Gastrocnemius medialis (tissue), 4 donors: ENCODE results near the gene CEP97. TPM values are rescaled to one million over a fixed set of nuclear protein-coding genes. Genes with fewer than 3 reads are reported as not detected.

Source experiments
- ATAC-seq, 2 donors: fragments of 150-250 bp; one replicate each; pipeline ENCODE4 v1.9.1; 2016
- DNase-seq, 2 donors: peaks; one replicate each; pipeline ENCODE4 v3.0.0-alpha.2; 2019
- H3K27ac ChIP-seq, 4 donors: fragments of 200-600 bp; sonication (generic); 1 replicate in 1 of 4; 2 replicates in 3 of 4; pipeline ENCODE4 v1.5.1; 2016 to 2018; ENCODE audit warnings: mild to moderate bottlenecking in 2 of 4, moderate library complexity in 1 of 4
- H3K27me3 ChIP-seq, 3 donors: fragments of 200-600 bp; sonication (generic) in 2 of 3; 1 replicate in 1 of 3; 2 replicates in 2 of 3; pipeline versions ENCODE4 v1.5.1 to v1.6.0; 2016 to 2019; ENCODE audit warnings: mild to moderate bottlenecking in 1 of 3, moderate library complexity in 1 of 3
- H3K36me3 ChIP-seq, 2 donors: fragments of 200-600 bp; sonication (generic) in 1 of 2; one replicate each; pipeline ENCODE4 v1.5.1; 2017 to 2018
- H3K4me1 ChIP-seq, 2 donors: fragments of 200-600 bp; sonication (generic) in 1 of 2; one replicate each; pipeline ENCODE4 v1.5.1; 2016 to 2017; ENCODE audit warnings: mild to moderate bottlenecking in 2 of 2
- H3K4me3 ChIP-seq, 4 donors: fragments of 200-600 bp; sonication (generic) in 3 of 4; 1 replicate in 1 of 4; 2 replicates in 3 of 4; pipeline ENCODE4 v1.5.1; 2016 to 2019; ENCODE audit warnings: mild to moderate bottlenecking in 2 of 4
- H3K9me3 ChIP-seq, 3 donors: fragments of 200-600 bp; sonication (generic) in 2 of 3; 1 replicate in 1 of 3; 2 replicates in 2 of 3; pipeline ENCODE4 v1.5.1; 2016 to 2019
- POLR2A ChIP-seq, 2 donors: fragments of 450-650 bp; IDR thresholded peaks; one replicate each; pipeline ENCODE4 v1.6.1; 2017; ENCODE audit warnings: antibody characterized with exemption in 2 of 2, mild to moderate bottlenecking in 2 of 2, moderate library complexity in 2 of 2
- in situ Hi-C, 4 donors: fragments of 200-750 bp; cut with MboI; loops; one replicate each; pipeline versions ENCODE4 v1.15.0 to v1.8.0; 2017; ENCODE audit warnings: low sequenced_read_pairs in 4 of 4
- intact Hi-C: fragments of 100-400 bp; cut with DNase I; formaldehyde crosslinking; loops from one replicate; pipeline ENCODE4 v1.15.1; 2023; ENCODE audit warnings: low total_unique reads
- total RNA-seq, 4 donors: library from RNA; depleted of rRNA; stranded (reverse); fragments of >200 nt; gene quantifications; one replicate each; pipeline versions ENCODE4 v1.1.0 to v1.2.3, GENCODE V29; 2016
- TF ChIP-seq, protein P1 (sequence below), 5 experiments: fragments of 450-650 bp in 3 of 5; fragments of 200-600 bp in 2 of 5; sonication (generic) in 2 of 5; IDR thresholded peaks in 4 of 5; conservative IDR thresholded peaks in 1 of 5; 1 replicate in 4 of 5; 2 replicates in 1 of 5; pipeline ENCODE4 v1.5.1; 2016 to 2019; ENCODE audit warnings: antibody characterized with exemption in 5 of 5, mild to moderate bottlenecking in 3 of 5, moderate library complexity in 3 of 5

CEP97 gene
- total RNA-seq, 4 donors from 2014 or later = 8.3 to 20.0 (median 13.2) TPM

DNA sequence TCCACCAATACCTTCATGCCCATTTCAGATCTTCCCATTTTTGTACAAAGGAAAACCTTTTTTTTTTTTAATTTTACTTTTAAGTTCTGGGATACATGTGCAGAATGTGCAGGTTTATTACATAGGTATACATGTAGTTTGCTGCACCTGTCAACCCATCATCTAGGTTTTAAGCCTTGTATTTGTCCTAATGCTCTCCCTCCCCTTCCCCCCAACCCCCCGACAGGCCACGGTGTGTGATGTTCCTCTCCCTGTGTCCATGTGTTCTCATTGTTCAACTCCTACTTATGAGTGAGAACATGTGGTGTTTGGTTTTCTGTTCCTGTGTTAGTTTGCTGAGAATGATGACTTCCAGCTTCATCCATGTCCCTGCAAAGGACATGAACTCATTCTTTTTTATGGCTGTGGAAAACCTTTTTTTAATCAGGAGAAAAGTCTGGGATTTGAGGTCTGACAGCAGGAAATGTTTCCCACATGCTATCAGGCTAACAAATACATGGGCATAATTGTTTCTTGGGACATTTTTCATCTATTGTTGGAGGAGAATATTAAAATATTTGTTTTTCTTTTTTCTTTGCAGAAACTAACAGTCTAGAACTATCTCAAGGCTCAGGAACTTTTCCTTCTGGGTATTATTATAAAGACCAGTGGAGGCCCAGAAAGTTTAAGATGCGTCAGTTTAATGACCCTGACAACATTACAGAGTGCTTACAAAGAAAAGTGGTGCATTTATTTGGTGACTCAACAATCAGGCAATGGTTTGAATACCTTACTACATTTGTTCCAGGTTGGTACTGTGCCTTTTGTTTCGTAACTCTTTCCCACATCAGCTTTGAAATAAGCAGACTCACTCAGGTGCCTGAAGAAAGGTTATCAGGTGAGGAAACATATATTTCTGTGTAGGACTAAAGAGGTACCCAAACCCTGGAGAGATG is 92.1 kb downstream of the CEP97 start:
- in situ Hi-C loops (loop anchor here in 3 of 4 donors (10.0 to 25.0 kb wide), 2 partner anchors 408 to 721 kb away; no protein-coding TSS in a partner anchor), intact Hi-C loops (loop anchor here (10.0 kb wide), 1 partner anchor 178 kb away; no protein-coding TSS in a partner anchor)
- TF ChIP-seq, protein P1, sequence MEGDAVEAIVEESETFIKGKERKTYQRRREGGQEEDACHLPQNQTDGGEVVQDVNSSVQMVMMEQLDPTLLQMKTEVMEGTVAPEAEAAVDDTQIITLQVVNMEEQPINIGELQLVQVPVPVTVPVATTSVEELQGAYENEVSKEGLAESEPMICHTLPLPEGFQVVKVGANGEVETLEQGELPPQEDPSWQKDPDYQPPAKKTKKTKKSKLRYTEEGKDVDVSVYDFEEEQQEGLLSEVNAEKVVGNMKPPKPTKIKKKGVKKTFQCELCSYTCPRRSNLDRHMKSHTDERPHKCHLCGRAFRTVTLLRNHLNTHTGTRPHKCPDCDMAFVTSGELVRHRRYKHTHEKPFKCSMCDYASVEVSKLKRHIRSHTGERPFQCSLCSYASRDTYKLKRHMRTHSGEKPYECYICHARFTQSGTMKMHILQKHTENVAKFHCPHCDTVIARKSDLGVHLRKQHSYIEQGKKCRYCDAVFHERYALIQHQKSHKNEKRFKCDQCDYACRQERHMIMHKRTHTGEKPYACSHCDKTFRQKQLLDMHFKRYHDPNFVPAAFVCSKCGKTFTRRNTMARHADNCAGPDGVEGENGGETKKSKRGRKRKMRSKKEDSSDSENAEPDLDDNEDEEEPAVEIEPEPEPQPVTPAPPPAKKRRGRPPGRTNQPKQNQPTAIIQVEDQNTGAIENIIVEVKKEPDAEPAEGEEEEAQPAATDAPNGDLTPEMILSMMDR (IDR thresholded peaks at IDR 0.05 in 4 of 5, conservative IDR thresholded peaks at IDR 0.05 in 1 of 5) = no peak
- no peak for TF ChIP-seq POLR2A (IDR thresholded peaks at IDR 0.05)
- DNase-seq (no peak), ATAC-seq (no peak)
- Histone ChIP-seq H3K9me3 (no peaks in the 10 kb centered on the region), H3K36me3 (peaks cover 0 to 15% of the 10 kb centered on the region in 2 donors), H3K4me1 (peaks cover 9 to 22% of the 10 kb centered on the region in 2 donors), H3K27ac (no peak overlapping the region), H3K4me3 (no peak overlapping the region), H3K27me3 (no peaks in the 10 kb centered on the region)

- Histone ChIP-seq H3K27me3 (no peaks in the 10 kb centered on the region), H3K4me1 (peaks cover 9 to 19% of the 10 kb centered on the region in 2 donors), H3K4me3 (no peak overlapping the region), H3K9me3 (no peaks in the 10 kb centered on the region), H3K36me3 (peaks cover 0 to 22% of the 10 kb centered on the region in 2 donors), H3K27ac (no peak overlapping the region)
- in situ Hi-C loops = loop anchor here in 3 of 4 donors (10.0 to 25.0 kb wide), 2 partner anchors 407 to 719 kb away; no protein-coding TSS in a partner anchor
- intact Hi-C loops = loop anchor here (10.0 kb wide), 1 partner anchor 177 kb away; no protein-coding TSS in a partner anchor
- TF ChIP-seq, protein P1 (IDR thresholded peaks at IDR 0.05 in 4 of 5, conservative IDR thresholded peaks at IDR 0.05 in 1 of 5) = no peak
- no peak for TF ChIP-seq POLR2A (IDR thresholded peaks at IDR 0.05)
- no peak for ATAC-seq
- DNase-seq = no peak
These were observed 93.6 kb downstream of the CEP97 start for GRCh38 chr3:101817992-101818391.

GRCh38 chr3:101819649-101820206 is 95.3 kb downstream of the CEP97 start:
- no peaks in the 10 kb centered on the region for H3K27me3 ChIP-seq
- TF ChIP-seq POLR2A (IDR thresholded peaks at IDR 0.05) = no peak
- TF ChIP-seq, protein P1 (IDR thresholded peaks at IDR 0.05 in 4 of 5, conservative IDR thresholded peaks at IDR 0.05 in 1 of 5) = no peak
- H3K4me3 ChIP-seq = no peak overlapping the region
- no peaks in the 10 kb centered on the region for H3K9me3 ChIP-seq
- in situ Hi-C loops (loop anchor here in 3 of 4 donors (10.0 to 25.0 kb wide), 2 partner anchors 405 to 718 kb away; no protein-coding TSS in a partner anchor), intact Hi-C loops (loop anchor here (10.0 kb wide), 1 partner anchor 175 kb away; no protein-coding TSS in a partner anchor)
- H3K4me1 ChIP-seq = peaks cover 0 to 6% of the 10 kb centered on the region in 2 donors
- H3K36me3 ChIP-seq = peaks cover 0 to 22% of the 10 kb centered on the region in 2 donors
- no peak for ATAC-seq
- no peak for DNase-seq
- no peak overlapping the region for H3K27ac ChIP-seq

Other genes starting within 250 kb of the CEP97 start
- 10 to 100 TPM in 1 of 4 donors, 1 to 10 TPM in 3; 5.3 to 16.8 (median 5.9) TPM for gene SENP7, start 211.4 kb upstream of the CEP97 start, total RNA-seq
- gene TRMT10C, start 162.7 kb upstream of the CEP97 start, total RNA-seq = 10 to 100 TPM; 17.9 to 33.2 (median 26.2) TPM
- 10 to 100 TPM; 57.6 to 68.6 (median 63.2) TPM for gene PCNP, start 150.4 kb upstream of the CEP97 start, total RNA-seq
- gene ZBTB11, start 47.5 kb upstream of the CEP97 start, total RNA-seq = 10 to 100 TPM; 14.6 to 20.9 (median 16.1) TPM
- 1,000 to 10,000 TPM; 1,085 to 1,329 (median 1,254) TPM for gene RPL24, start 37.9 kb upstream of the CEP97 start, total RNA-seq
- gene NXPE3, start 54.6 kb downstream of the CEP97 start, total RNA-seq = 10 to 100 TPM; 31.5 to 52.0 (median 44.5) TPM
- gene NFKBIZ, start 124.9 kb downstream of the CEP97 start, total RNA-seq = 10 to 100 TPM in 3 of 4 donors, 1 to 10 TPM in 1; 9.2 to 25.9 (median 20.6) TPM